HCT116 (cell line): ENCODE data around the gene PAXIP1. TPM values are rescaled to one million over a fixed set of nuclear protein-coding genes. Genes with fewer than 3 reads are reported as not detected.

ENCODE experiments used
- ATAC-seq: fragments of 200-7000 bp; cut with Tn5 transposase; 2 replicates; pipeline ENCODE4 v1.9.1; 2020; ENCODE audit warnings: mild to moderate bottlenecking, moderate library complexity
- BruUV-seq: library from RNA; stranded (reverse); fragments of 400-500 nt; replicated peaks from 2 replicates; lab custom pipeline; 2021; lab: Mats Ljungman, UMichigan
- CTCF ChIA-PET: fragments of 300-600 bp; sonication (Branson Sonifier 250); formaldehyde crosslinking; loops from one replicate; lab custom pipeline; 2021; ENCODE audit warnings: antibody characterized with exemption; lab: Charles Lee
- POLR2A ChIA-PET: fragments of 300-600, 350-600 bp; sonication (Branson Sonifier 250); formaldehyde crosslinking; loops from one replicate; lab custom pipeline; 2021; ENCODE audit warnings: antibody characterized with exemption; lab: Charles Lee
- RAD21 ChIA-PET, 2 experiments: fragments of 300-600 bp; sonication (Branson Sonifier 250); formaldehyde crosslinking; loops; one replicate each; lab custom pipeline; 2023; ENCODE audit warnings: low total read pairs in 2 of 2; ENCODE audit not compliant: uncharacterized antibody in 2 of 2, unreplicated experiment in 2 of 2, low non-redundant PET in 1 of 2; lab: Charles Lee
- DNase-seq: peaks from one replicate; pipeline ENCODE4 v3.0.0-alpha.2; 2010; ENCODE audit warnings: low read depth, low spot score
- H2AFZ ChIP-seq: fragments of 200-600 bp; shearing (Covaris generic), sonication (generic); 2 replicates; pipeline ENCODE4 v1.6.1; 2017; ENCODE audit warnings: low read depth, mixed run types, mixed read lengths, antibody characterized with exemption, low read length; ENCODE audit not compliant: poor library complexity, severe bottlenecking
- H3K27ac ChIP-seq: 2 replicates; pipeline ENCODE4 v1.5.1; 2012; ENCODE audit warnings: low read depth, low read length
- H3K27me3 ChIP-seq: fragments of 200-600 bp; sonication (generic); 2 replicates; pipeline ENCODE4 v1.6.1; 2016; ENCODE audit warnings: mixed run types, low read length, mixed read lengths; ENCODE audit not compliant: insufficient read depth
- H3K36me3 ChIP-seq, 2 experiments: fragments of 200-500 bp in 1 of 2; fragments of 200-600 bp in 1 of 2; sonication (Bioruptor generic) in 1 of 2; sonication (generic) in 1 of 2; 2 replicates each; pipeline versions ENCODE4 v1.5.1 to v1.6.1; 2014 to 2016; ENCODE audit warnings: low read length in 2 of 2, inconsistent platforms in 1 of 2, mixed read lengths in 1 of 2, mixed run types in 1 of 2; ENCODE audit not compliant: insufficient read depth in 2 of 2, control insufficient read depth in 1 of 2
- H3K4me1 ChIP-seq, 2 experiments: fragments of 200-600 bp in 1 of 2; sonication (generic) in 1 of 2; 2 replicates each; pipeline versions ENCODE4 v1.5.1 to v1.6.1; 2012 to 2017; ENCODE audit warnings: low read length in 2 of 2, inconsistent platforms in 1 of 2, mild to moderate bottlenecking in 1 of 2, mixed read lengths in 1 of 2, mixed run types in 1 of 2, moderate library complexity in 1 of 2; ENCODE audit not compliant: insufficient read depth in 2 of 2, control insufficient read depth in 1 of 2
- H3K4me2 ChIP-seq: fragments of 200-600 bp; sonication (generic); 2 replicates; pipeline ENCODE4 v1.6.1; 2017; ENCODE audit warnings: mixed run types, low read length, mixed read lengths
- H3K4me3 ChIP-seq, 2 experiments: fragments of 200-600 bp in 1 of 2; sonication (generic) in 1 of 2; replicated peaks in 1 of 2; 2 replicates each; pipeline ENCODE4 v1.5.1; 2011 to 2016; ENCODE audit warnings: low read length in 2 of 2, control low read depth in 1 of 2, low read depth in 1 of 2, mild to moderate bottlenecking in 1 of 2, mixed read lengths in 1 of 2, mixed run types in 1 of 2
- H3K79me2 ChIP-seq: fragments of 200-600 bp; sonication (generic); 2 replicates; pipeline ENCODE4 v1.6.1; 2017; ENCODE audit warnings: mild to moderate bottlenecking, mixed run types, low read length, moderate library complexity, mixed read lengths; ENCODE audit not compliant: insufficient read depth
- H3K9ac ChIP-seq: fragments of 200-600 bp; sonication (generic); 2 replicates; pipeline ENCODE4 v1.6.1; 2016; ENCODE audit warnings: low read length, mixed read lengths
- H3K9me2 ChIP-seq: fragments of 200-600 bp; sonication (generic), shearing (Covaris generic); 2 replicates; pipeline ENCODE4 v1.6.1; 2017; ENCODE audit warnings: mixed run types, mild to moderate bottlenecking, moderate library complexity; ENCODE audit not compliant: insufficient read depth
- H3K9me3 ChIP-seq, 2 experiments: fragments of 200-500 bp in 1 of 2; fragments of 200-600 bp in 1 of 2; sonication (Bioruptor generic) in 1 of 2; sonication (generic) in 1 of 2; 2 replicates each; pipeline ENCODE4 v1.6.1; 2014 to 2017; ENCODE audit warnings: low read length in 2 of 2, mixed read lengths in 2 of 2, inconsistent platforms in 1 of 2, low read depth in 1 of 2, mild to moderate bottlenecking in 1 of 2, mixed run types in 1 of 2, moderate library complexity in 1 of 2; ENCODE audit not compliant: control insufficient read depth in 1 of 2, insufficient read depth in 1 of 2
- H4K20me1 ChIP-seq: fragments of 200-600 bp; sonication (generic), shearing (Covaris generic); 2 replicates; pipeline ENCODE4 v1.6.1; 2017; ENCODE audit warnings: mixed run types, mild to moderate bottlenecking, moderate library complexity; ENCODE audit not compliant: insufficient read depth
- EGR1 ChIP-seq: IDR thresholded peaks from 2 replicates; pipeline ENCODE4 v1.6.1; 2012; ENCODE audit warnings: low read depth
- ELF1 ChIP-seq: IDR thresholded peaks from 2 replicates; pipeline ENCODE4 v1.6.1; 2012; ENCODE audit warnings: low read depth, borderline replicate concordance
- EZH2 ChIP-seq: fragments of 200-600 bp; sonication (generic); IDR thresholded peaks from 2 replicates; pipeline ENCODE4 v1.6.1; 2017; ENCODE audit warnings: antibody characterized with exemption, mixed run types
- FOSL1 ChIP-seq: IDR thresholded peaks from 2 replicates; pipeline ENCODE4 v1.6.1; 2012; ENCODE audit warnings: low read depth
- JUND ChIP-seq: IDR thresholded peaks from 2 replicates; pipeline ENCODE4 v1.6.1; 2012
- POLR2A ChIP-seq: IDR thresholded peaks from 2 replicates; pipeline ENCODE4 v1.7.0; 2011; ENCODE audit warnings: borderline replicate concordance; ENCODE audit not compliant: insufficient read depth, insufficient read length; ENCODE audit errors: extremely low read depth
- RAD21 ChIP-seq: IDR thresholded peaks from 2 replicates; pipeline ENCODE4 v1.6.1; 2012; ENCODE audit warnings: low read depth, mild to moderate bottlenecking
- SIN3A ChIP-seq: IDR thresholded peaks from 2 replicates; pipeline ENCODE4 v1.6.1; 2012; ENCODE audit warnings: low read depth
- SP1 ChIP-seq: IDR thresholded peaks from 2 replicates; pipeline ENCODE4 v1.6.1; 2012; ENCODE audit warnings: low read depth
- YY1 ChIP-seq: IDR thresholded peaks from 2 replicates; pipeline ENCODE4 v1.6.1; 2011; ENCODE audit warnings: low read length, low read depth, moderate library complexity, mild to moderate bottlenecking; ENCODE audit not compliant: insufficient replicate concordance; ENCODE audit errors: extremely low read depth
- intact Hi-C: fragments of 100-400 bp; cut with micrococcal nuclease; formaldehyde crosslinking; loops from 2 replicates; pipeline ENCODE4 v1.10.0; 2022
- total RNA-seq: library from RNA; stranded (reverse); gene quantifications from one replicate; pipeline ENCODE4 v1.2.1, GENCODE V29; 2021; ENCODE audit not compliant: unreplicated experiment
- TF ChIP-seq, protein P1 (sequence below): IDR thresholded peaks from 2 replicates; pipeline ENCODE4 v1.6.1; 2011; ENCODE audit warnings: mild to moderate bottlenecking, low read length, moderate library complexity; ENCODE audit not compliant: insufficient replicate concordance; ENCODE audit errors: extremely low read depth

The PAXIP1 gene
- total RNA-seq, 1 experiment from 2014 or later: 20.4 TPM

DNA sequence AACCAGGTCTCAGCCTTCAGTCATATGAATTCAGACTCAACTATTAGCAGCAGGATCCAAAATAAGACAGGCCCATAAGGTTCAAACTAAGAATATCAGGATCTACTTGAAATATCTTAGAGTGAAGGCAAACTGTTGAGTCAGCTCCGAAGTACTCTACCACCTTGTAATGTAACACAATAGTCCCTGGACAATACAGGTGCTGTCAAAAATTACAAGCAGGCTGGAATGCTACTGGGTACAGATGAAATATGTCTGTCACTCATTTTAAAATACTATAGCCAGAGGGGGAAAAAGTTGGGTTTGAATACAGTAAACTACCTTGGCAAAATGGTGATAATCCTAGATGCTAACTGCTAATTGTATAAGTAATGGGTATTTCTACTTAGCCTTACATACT, 6.8 kb downstream of the PAXIP1 start:
- DNase-seq (no peak), ATAC-seq (no peak)
- no TSS peak for BruUV-seq
- Histone ChIP-seq H3K79me2 (peaks cover 89% of the 10 kb centered on the region), H4K20me1 (no peaks in the 10 kb centered on the region; the same call in 1 of the 2 replicates), H2AFZ (no peak overlapping the region)
- ChIA-PET CTCF (no interaction called here), RAD21 (no interaction called here)
- TF ChIP-seq JUND: no peak
- TF ChIP-seq EZH2: no peak
- TF ChIP-seq POLR2A: no peak
- no peak for TF ChIP-seq FOSL1
- no peak for TF ChIP-seq RAD21
- TF ChIP-seq EGR1: no peak
- TF ChIP-seq, protein P1, sequence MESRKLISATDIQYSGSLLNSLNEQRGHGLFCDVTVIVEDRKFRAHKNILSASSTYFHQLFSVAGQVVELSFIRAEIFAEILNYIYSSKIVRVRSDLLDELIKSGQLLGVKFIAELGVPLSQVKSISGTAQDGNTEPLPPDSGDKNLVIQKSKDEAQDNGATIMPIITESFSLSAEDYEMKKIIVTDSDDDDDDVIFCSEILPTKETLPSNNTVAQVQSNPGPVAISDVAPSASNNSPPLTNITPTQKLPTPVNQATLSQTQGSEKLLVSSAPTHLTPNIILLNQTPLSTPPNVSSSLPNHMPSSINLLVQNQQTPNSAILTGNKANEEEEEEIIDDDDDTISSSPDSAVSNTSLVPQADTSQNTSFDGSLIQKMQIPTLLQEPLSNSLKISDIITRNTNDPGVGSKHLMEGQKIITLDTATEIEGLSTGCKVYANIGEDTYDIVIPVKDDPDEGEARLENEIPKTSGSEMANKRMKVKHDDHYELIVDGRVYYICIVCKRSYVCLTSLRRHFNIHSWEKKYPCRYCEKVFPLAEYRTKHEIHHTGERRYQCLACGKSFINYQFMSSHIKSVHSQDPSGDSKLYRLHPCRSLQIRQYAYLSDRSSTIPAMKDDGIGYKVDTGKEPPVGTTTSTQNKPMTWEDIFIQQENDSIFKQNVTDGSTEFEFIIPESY: no peak
- TF ChIP-seq SIN3A: no peak
- no peak for TF ChIP-seq YY1
- TF ChIP-seq SP1: no peak
- TF ChIP-seq ELF1: no peak
- TF ChIP-seq, all 23 proteins: peak for 0
- no peaks in the 10 kb centered on the region for H3K9me2 ChIP-seq
- H3K4me1 ChIP-seq: peaks cover 0 to 5% of the 10 kb centered on the region in 2 experiments; a peak in 2 of 4 replicates
- no peaks in the 10 kb centered on the region for H3K9me3 ChIP-seq
- intact Hi-C loops: no loop called here
- no peak overlapping the region for H3K4me3 ChIP-seq
- peaks cover 21 to 35% of the 10 kb centered on the region in 2 experiments; a peak in 3 of 4 replicates for H3K36me3 ChIP-seq
- no peak overlapping the region for H3K27ac ChIP-seq
- POLR2A ChIA-PET: no interaction called here
- H3K4me2 ChIP-seq: no peak overlapping the region
- no peak overlapping the region for H3K9ac ChIP-seq
- H3K27me3 ChIP-seq: no peaks in the 10 kb centered on the region
